Measurements from ENCODE around the gene VMAC.
"Not testable (repeated sequence)": the region's sequence is repeated elsewhere in the genome, so short reads cannot be mapped to it uniquely, and the experiment has no call there.

Gene VMAC, protein sequence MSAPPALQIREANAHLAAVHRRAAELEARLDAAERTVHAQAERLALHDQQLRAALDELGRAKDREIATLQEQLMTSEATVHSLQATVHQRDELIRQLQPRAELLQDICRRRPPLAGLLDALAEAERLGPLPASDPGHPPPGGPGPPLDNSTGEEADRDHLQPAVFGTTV

DNA sequence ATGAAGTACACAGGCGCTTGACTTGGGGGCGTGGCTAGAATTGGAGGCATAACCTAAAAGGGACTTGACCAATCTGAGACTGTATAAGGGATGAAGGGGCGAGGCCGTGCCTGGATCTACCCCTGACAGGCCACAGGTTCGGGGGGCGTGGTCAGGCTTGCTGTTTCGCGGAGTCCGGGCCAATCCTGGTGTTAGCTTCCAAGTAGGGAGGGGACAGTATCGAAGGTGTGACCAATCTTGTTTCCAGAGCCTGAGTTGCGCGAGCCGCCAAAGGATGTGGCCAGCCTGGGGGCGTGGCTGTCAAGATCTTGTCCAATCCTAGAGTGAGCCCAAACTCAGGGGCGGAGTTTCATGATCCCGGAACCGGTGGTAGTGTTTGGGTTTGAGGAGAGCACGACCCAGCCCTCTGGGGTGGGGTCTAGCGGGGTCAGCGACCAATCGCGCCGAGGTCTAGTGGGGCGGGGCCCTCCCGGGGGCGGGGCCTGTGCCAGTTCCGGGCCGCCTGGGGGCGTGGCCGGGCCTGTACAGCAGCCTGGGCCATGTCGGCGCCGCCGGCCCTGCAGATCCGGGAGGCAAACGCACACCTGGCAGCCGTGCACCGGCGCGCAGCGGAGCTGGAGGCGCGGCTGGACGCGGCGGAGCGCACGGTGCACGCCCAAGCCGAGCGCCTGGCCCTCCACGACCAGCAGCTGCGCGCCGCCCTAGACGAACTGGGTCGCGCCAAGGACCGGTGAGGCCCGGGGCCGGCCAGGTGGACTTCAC lies at the start of gene VMAC:
TSS of gene VMAC (plus strand) at position 521 of the 762 bp plus-strand sequence. CDS start at position 540, 19 bp downstream.
- peaks cover 24% of the 10 kb centered on the region for H3K4me1 ChIP-seq (ENCODE audit: control insufficient read depth, insufficient read depth, low read length)
- H3K4me3 ChIP-seq (ENCODE audit: low read length), result peak within 1 kb of the TSS; percentile 100
- DNase-seq (ENCODE audit: low read depth), result peak; percentile 100
- peak within 1 kb of the TSS; percentile 100 for H3K9ac ChIP-seq (ENCODE audit: low read length)
- H3K36me3 ChIP-seq (ENCODE audit: control insufficient read depth, insufficient read depth, low read length, severe bottlenecking), result peaks cover 15% of the 10 kb centered on the region
- H3K9me3 ChIP-seq (ENCODE audit: control insufficient read depth, low read length), result no peaks in the 10 kb centered on the region
- no peaks in the 10 kb centered on the region for H3K27me3 ChIP-seq (replicated peaks; ENCODE audit: control insufficient read depth, insufficient read depth, low read length)

DNA sequence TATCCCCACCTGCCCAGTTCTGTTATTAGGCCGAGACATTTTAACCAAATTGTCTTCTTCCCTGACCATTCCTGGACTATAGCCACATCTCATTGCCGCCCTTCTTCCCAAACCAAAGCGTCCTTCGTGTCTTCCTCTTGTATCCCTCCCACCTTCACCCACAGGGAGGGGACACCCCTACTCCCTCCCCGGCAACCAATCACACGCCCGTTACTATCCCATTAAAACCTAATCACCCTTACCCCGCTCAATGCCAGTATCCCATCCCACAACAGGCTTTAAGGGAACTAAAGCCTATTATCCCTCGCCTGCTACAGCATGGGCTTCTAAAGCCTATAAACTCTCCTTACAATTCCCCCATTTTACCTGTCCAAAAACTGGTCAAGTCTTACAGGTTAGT lies 49.5 kb upstream of the VMAC start:
- not testable (repeated sequence) for H3K9ac ChIP-seq (ENCODE audit: low read length); H3K4me1 ChIP-seq (ENCODE audit: control insufficient read depth, insufficient read depth, low read length); H3K36me3 ChIP-seq (ENCODE audit: control insufficient read depth, insufficient read depth, low read length, severe bottlenecking); H3K4me3 ChIP-seq (ENCODE audit: low read length); DNase-seq (ENCODE audit: low read depth)
- Histone ChIP-seq H3K27me3 (replicated peaks; ENCODE audit: control insufficient read depth, insufficient read depth, low read length) (peaks cover 41% of the 10 kb centered on the region), H3K9me3 (ENCODE audit: control insufficient read depth, low read length) (peaks cover 10% of the 10 kb centered on the region)

DNA sequence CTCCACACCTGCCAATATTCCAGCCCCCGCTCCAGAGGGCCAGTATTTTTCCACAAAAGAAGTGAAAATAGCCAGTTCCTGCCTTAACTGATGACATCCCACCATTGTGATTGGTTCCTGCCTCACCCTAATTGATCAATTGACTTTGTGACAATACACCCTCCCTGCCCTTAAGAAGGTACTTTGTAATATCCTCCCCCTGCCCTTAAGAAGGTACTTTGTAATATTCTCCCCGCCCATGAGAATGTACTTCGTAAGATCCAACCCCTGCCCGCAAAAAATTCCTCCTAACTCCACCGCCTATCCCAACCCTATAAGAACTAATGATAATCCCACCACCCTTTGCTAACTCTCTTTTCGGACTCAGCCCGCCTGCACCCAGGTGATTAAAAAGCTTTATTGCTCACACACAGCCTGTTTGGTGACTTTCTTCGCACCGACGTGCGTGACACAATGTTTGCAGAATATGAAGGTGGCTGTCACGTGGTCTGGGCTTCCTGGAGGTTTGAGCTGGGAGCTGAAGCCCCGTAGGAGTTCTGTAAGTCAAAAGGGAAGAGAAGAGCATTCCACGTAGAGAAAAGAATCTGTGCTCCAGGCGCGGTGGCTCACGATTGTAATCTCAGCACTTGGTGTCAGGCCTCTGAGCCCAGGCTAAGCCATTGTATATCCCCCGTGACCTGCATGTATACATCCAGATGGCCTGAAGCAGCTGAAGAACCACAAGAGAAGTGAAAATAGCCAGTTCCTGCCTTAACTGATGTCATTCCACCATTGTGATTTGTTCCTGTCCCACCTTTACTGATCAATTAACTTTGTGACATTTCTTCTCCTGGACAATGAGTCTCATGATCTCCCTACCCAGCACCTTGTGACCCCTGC lies 47.2 kb upstream of the VMAC start:
- peaks cover 10% of the 10 kb centered on the region for H3K9me3 ChIP-seq (ENCODE audit: control insufficient read depth, low read length)
- H3K9ac ChIP-seq (ENCODE audit: low read length), result no peak overlapping the region
- peaks cover 42% of the 10 kb centered on the region for H3K27me3 ChIP-seq (replicated peaks; ENCODE audit: control insufficient read depth, insufficient read depth, low read length)
- no peak for DNase-seq (ENCODE audit: low read depth)
- H3K36me3 ChIP-seq (ENCODE audit: control insufficient read depth, insufficient read depth, low read length, severe bottlenecking), result no peaks in the 10 kb centered on the region
- no peak overlapping the region for H3K4me3 ChIP-seq (ENCODE audit: low read length)
- H3K4me1 ChIP-seq (ENCODE audit: control insufficient read depth, insufficient read depth, low read length), result no peaks in the 10 kb centered on the region

DNA sequence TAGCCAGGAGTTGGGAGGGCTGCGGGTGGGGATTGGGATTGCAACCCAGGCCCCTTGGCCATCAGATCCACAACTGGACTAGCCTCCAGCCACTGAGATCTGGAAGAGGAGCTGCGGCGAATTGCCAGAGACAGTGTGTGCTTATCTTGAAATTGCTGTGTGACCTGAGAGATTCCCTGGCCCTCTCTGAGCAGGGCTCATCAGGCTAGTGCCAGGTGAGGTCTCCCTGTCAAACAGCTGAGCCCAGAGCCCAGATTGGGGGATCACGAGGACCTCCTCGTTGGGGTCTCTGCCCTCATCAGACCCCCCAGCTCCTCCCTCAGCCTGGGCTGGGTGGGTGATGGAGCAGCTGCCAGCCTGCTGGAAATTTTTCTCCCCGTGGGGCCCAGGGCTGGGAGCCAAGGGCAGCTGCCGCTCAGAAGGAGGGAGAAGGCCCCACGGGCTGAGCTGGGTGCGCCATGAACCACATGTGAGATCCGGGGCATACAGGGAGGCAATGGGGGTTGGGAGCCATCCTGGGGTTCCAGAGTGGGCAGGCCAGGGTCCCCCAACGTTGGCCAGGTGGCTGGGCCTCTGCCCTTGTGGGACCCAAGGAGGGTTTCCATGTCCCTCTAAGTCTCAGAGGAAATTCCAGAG lies 41.5 kb upstream of the VMAC start:
- DNase-seq (ENCODE audit: low read depth), result no peak
- H3K9ac ChIP-seq (ENCODE audit: low read length), result no peak overlapping the region

DNA sequence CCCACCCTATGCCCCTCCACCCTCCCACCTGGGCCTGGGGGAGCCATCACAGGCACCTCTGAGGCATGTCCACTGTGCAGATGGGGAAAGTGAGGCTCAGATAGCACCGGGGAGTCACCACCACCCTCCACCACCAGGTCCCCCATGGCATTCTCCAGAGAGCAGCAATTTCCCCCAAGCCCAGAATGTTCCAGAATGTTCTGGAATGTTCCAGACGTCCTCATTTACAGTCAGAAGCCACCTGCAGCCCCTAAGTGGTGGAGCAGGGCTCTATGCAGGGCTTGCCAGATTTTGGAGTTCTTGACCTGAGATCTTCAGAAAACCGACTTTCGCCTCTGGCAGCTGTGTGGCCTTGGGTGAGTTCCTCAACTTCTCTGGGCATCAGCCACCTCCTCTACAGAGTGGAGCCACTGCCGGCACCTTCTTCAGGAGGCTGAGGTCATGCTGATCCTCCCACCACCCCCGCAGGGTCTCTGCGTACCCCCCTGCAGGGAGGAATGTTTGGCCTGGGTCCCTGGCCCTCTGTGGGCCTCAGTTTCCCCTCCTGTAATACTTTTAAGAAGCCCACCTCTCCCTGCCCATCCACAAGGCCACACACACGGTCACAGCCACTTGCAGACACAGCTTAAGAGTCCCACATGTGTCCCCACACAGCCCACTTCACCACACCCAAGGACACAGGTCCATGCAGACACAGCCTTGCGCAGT lies 40.5 kb upstream of the VMAC start:
- H3K27me3 ChIP-seq (replicated peaks; ENCODE audit: control insufficient read depth, insufficient read depth, low read length), result peaks cover 32% of the 10 kb centered on the region
- H3K9me3 ChIP-seq (ENCODE audit: control insufficient read depth, low read length), result no peaks in the 10 kb centered on the region
- H3K36me3 ChIP-seq (ENCODE audit: control insufficient read depth, insufficient read depth, low read length, severe bottlenecking), result no peaks in the 10 kb centered on the region
- no peak for DNase-seq (ENCODE audit: low read depth)
- H3K4me1 ChIP-seq (ENCODE audit: control insufficient read depth, insufficient read depth, low read length), result no peaks in the 10 kb centered on the region
- H3K9ac ChIP-seq (ENCODE audit: low read length), result no peak overlapping the region
- no peak overlapping the region for H3K4me3 ChIP-seq (ENCODE audit: low read length)

More for the DNA sequence above, 41.5 kb upstream of the VMAC start:
- Histone ChIP-seq H3K4me3 (ENCODE audit: low read length) (no peak overlapping the region), H3K9me3 (ENCODE audit: control insufficient read depth, low read length) (no peaks in the 10 kb centered on the region), H3K36me3 (ENCODE audit: control insufficient read depth, insufficient read depth, low read length, severe bottlenecking) (no peaks in the 10 kb centered on the region), H3K4me1 (ENCODE audit: control insufficient read depth, insufficient read depth, low read length) (no peaks in the 10 kb centered on the region), H3K27me3 (replicated peaks; ENCODE audit: control insufficient read depth, insufficient read depth, low read length) (peaks cover 32% of the 10 kb centered on the region)

DNA sequence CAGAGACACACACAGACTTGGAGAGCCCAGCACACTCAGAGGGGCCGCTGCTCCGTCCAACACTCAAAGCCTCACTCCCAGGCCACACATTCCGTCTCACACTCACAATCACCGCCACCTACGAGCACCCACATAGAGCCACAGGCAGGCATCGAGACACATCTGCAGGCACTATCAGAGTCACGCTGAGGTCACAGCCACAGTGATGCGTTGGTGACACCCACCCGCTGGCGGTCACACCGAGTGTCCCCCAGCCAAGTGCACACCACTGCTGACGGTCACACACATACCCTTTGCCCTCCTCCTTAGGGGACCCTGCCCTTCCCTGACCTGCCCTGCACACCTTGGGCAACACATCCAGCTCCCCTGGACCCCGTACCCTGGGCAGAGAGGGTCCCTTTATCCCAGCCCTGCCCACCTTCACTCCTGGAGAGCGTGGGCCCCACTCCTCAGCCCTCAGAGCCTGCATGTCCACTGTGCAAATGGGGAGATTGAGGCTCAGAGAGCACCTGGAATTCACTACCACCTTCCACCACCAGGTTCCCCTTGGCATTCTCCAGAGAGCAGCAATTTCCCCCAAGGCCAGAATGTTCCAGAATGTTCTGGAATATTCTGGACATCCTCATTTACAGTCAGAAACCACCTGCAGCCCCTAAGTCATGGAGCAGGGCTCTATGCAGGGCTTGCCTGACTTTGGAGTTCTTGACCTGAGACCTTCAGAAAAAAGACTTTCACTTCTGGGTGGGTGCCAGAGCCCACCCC lies 39.8 kb upstream of the VMAC start:
- Histone ChIP-seq H3K4me1 (ENCODE audit: control insufficient read depth, insufficient read depth, low read length) (no peaks in the 10 kb centered on the region), H3K9me3 (ENCODE audit: control insufficient read depth, low read length) (no peaks in the 10 kb centered on the region), H3K4me3 (ENCODE audit: low read length) (no peak overlapping the region), H3K36me3 (ENCODE audit: control insufficient read depth, insufficient read depth, low read length, severe bottlenecking) (no peaks in the 10 kb centered on the region), H3K27me3 (replicated peaks; ENCODE audit: control insufficient read depth, insufficient read depth, low read length) (peaks cover 30% of the 10 kb centered on the region), H3K9ac (ENCODE audit: low read length) (no peak overlapping the region)
- no peak for DNase-seq (ENCODE audit: low read depth)

DNA sequence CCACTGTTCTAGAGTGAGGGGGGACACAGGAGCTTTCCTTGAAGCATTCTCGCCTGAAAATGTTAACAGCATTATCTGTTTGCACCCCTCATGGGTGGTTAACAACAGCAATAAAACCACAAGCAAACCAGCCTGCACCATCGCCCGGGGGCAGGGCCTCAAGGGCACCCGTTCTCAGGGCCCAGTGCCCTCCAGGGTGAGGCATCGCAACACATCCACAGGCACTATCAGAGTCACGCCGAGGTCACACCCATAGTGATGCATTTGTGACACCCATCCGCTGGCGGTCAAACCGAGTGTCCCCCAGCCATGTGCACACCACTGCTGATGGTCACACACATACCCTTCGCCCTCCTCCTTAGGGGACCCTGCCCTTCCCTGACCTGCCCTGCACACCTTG lies 38.9 kb upstream of the VMAC start:
- H3K36me3 ChIP-seq (ENCODE audit: control insufficient read depth, insufficient read depth, low read length, severe bottlenecking), result no peaks in the 10 kb centered on the region
- H3K27me3 ChIP-seq (replicated peaks; ENCODE audit: control insufficient read depth, insufficient read depth, low read length), result peaks cover 26% of the 10 kb centered on the region
- no peak overlapping the region for H3K4me3 ChIP-seq (ENCODE audit: low read length)
- no peak for DNase-seq (ENCODE audit: low read depth)
- H3K4me1 ChIP-seq (ENCODE audit: control insufficient read depth, insufficient read depth, low read length), result peaks cover 6% of the 10 kb centered on the region
- no peak overlapping the region for H3K9ac ChIP-seq (ENCODE audit: low read length)
- H3K9me3 ChIP-seq (ENCODE audit: control insufficient read depth, low read length), result no peaks in the 10 kb centered on the region

DNA sequence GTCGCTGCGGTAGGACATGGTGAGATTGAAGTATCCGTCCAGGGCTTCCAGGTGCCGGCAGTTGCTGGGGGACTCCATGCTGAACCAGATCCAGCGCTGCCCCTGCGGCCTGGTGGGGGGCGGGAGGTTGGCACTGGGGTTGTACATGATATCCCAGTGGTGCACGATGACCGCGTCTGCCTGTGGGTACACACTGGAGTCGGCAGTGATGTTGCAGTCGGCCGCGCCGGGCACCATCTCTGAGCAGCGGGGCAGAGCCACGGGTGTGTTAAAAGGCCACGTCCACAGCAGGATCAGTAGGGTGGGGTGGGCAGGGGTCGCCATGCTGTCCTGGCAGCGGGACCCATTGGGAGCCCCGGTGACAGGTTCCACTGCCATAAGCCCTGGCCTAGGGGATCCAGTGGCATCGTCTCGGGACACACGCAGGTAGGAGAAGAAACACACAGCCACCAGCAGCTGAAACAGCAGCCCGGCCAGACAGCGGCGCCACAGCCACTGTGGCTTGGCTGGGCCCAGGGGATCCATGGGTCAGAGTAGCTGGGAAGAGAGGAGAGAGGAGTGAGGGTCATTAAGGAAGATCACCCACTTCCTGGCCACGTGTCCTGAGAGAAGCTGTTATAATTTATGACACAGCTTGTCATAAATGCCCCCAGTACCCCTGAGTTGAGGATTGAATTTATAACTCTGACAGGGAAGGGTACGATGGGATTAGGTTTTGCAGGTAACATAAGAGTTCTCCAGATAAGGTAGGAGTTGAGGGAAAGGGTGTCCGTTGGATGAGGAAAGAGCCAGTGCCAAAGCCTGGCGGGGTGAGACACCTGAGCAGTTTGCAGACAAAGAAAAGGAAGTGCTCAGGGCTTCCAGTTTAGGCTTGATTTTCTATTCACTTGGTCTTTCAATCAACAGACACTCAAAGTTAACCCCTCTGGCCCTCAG lies 37.2 kb upstream of the VMAC start:
- Histone ChIP-seq H3K4me3 (ENCODE audit: low read length) (no peak overlapping the region), H3K4me1 (ENCODE audit: control insufficient read depth, insufficient read depth, low read length) (peaks cover 10% of the 10 kb centered on the region), H3K9me3 (ENCODE audit: control insufficient read depth, low read length) (no peaks in the 10 kb centered on the region), H3K9ac (ENCODE audit: low read length) (no peak overlapping the region), H3K36me3 (ENCODE audit: control insufficient read depth, insufficient read depth, low read length, severe bottlenecking) (no peaks in the 10 kb centered on the region), H3K27me3 (replicated peaks; ENCODE audit: control insufficient read depth, insufficient read depth, low read length) (peaks cover 22% of the 10 kb centered on the region)
- DNase-seq (ENCODE audit: low read depth), result no peak

DNA sequence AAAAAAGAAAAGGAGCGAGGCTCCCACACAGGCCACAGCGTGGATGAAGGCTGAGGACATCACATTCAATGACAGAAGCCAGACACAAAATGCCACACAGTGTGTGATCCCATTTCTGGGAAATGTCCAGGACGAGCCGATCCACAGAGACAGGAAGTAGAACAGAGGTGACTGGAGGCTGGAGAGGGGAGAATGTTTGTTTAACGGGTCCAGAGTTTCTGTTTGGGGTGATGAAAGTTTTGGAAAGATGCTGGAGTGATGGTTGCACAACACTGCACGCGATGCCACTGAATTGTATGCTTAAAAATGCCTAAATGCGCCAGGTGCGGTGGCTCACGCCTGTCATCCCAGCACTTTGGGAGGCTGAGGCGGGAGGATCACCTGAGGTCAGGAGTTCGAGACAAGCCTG lies 33.7 kb upstream of the VMAC start:
- no peak for DNase-seq (ENCODE audit: low read depth)
- no peak overlapping the region for H3K4me3 ChIP-seq (ENCODE audit: low read length)
- no peak overlapping the region for H3K9ac ChIP-seq (ENCODE audit: low read length)
- no peaks in the 10 kb centered on the region for H3K9me3 ChIP-seq (ENCODE audit: control insufficient read depth, low read length)
- H3K27me3 ChIP-seq (replicated peaks; ENCODE audit: control insufficient read depth, insufficient read depth, low read length), result peaks cover 3% of the 10 kb centered on the region
- no peaks in the 10 kb centered on the region for H3K36me3 ChIP-seq (ENCODE audit: control insufficient read depth, insufficient read depth, low read length, severe bottlenecking)
- H3K4me1 ChIP-seq (ENCODE audit: control insufficient read depth, insufficient read depth, low read length), result peaks cover 10% of the 10 kb centered on the region

Data from adipocyte (in vitro differentiated cells).